HG02571 (cell line): ENCODE measurements around the gene ST7.
"Not testable (repeated sequence)": the region's sequence is repeated elsewhere in the genome, so short reads cannot be mapped to it uniquely, and the experiment has no call there.

Experiments
- ATAC-seq: cut with Tn5 transposase; IDR thresholded peaks from one replicate; pipeline ENCODE4 v1.9.1; 2021; ENCODE audit warnings: mild to moderate bottlenecking, moderate library complexity; ENCODE audit not compliant: unreplicated experiment

Gene ST7

GRCh38 chr7:117119192-117119924 lies 166.1 kb downstream of the ST7 start:
- ATAC-seq = no peak

- not testable (repeated sequence) for ATAC-seq
Measured at GRCh38 chr7:117120321-117120720, 167.0 kb downstream of the ST7 start.

- not testable (repeated sequence) for ATAC-seq
Measured at GRCh38 chr7:117122036-117122435, 168.7 kb downstream of the ST7 start.

- no peak for ATAC-seq
Measured at GRCh38 chr7:117122536-117122935, 169.2 kb downstream of the ST7 start.

GRCh38 chr7:117123311-117123926 lies 170.1 kb downstream of the ST7 start:
- no peak for ATAC-seq

GRCh38 chr7:117124591-117125220 lies 171.4 kb downstream of the ST7 start:
- peak; percentile 78 for ATAC-seq

- ATAC-seq = no peak
Measured at GRCh38 chr7:117126676-117127075, 173.4 kb downstream of the ST7 start.

- no peak for ATAC-seq
Measured at GRCh38 chr7:117127585-117128168, 174.4 kb downstream of the ST7 start.

GRCh38 chr7:117129521-117129955 lies 176.2 kb downstream of the ST7 start:
- no peak for ATAC-seq

GRCh38 chr7:117130262-117130661 lies 177.0 kb downstream of the ST7 start:
- no peak for ATAC-seq

- no peak for ATAC-seq
Measured at GRCh38 chr7:117132321-117133120, 179.2 kb downstream of the ST7 start.

GRCh38 chr7:117133125-117133524 lies 179.8 kb downstream of the ST7 start:
- ATAC-seq = no peak

GRCh38 chr7:117134411-117134810 lies 181.1 kb downstream of the ST7 start:
- ATAC-seq = no peak

GRCh38 chr7:117134889-117135552 lies 181.7 kb downstream of the ST7 start:
- ATAC-seq = no peak

- no peak for ATAC-seq
Measured at GRCh38 chr7:117135553-117135891, 182.2 kb downstream of the ST7 start.

- ATAC-seq = no peak
Measured at GRCh38 chr7:117137868-117138267, 184.6 kb downstream of the ST7 start.

- no peak for ATAC-seq
Measured at GRCh38 chr7:117138495-117138894, 185.2 kb downstream of the ST7 start.

GRCh38 chr7:117138981-117139380 lies 185.7 kb downstream of the ST7 start:
- no peak for ATAC-seq

- ATAC-seq = no peak
Measured at GRCh38 chr7:117139397-117139984, 186.2 kb downstream of the ST7 start.

GRCh38 chr7:117140921-117141320 lies 187.6 kb downstream of the ST7 start:
- no peak for ATAC-seq
